ENCODE measurements around the gene P2RX2.

P2RX2 gene

DNA sequence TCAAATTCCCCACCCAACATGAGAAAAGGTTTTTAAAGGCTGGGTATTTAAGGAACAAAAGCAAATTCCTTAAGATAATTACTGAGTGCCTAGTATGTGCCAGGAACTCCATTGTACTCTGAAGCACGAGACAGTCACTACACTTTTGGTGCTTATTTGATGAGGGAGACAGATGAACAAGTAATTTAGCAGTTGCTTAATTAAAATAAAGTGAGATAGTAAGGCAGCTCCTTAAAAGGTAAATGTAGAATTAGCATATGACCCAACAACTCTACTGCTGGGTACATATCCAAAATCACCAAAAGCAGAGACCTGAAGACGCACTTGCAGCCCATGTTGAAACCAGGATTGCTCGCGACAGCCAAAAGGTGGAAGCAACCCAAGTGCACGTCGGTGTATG is 47.2 kb downstream of the P2RX2 start:
- DNase-seq: no peak

DNA sequence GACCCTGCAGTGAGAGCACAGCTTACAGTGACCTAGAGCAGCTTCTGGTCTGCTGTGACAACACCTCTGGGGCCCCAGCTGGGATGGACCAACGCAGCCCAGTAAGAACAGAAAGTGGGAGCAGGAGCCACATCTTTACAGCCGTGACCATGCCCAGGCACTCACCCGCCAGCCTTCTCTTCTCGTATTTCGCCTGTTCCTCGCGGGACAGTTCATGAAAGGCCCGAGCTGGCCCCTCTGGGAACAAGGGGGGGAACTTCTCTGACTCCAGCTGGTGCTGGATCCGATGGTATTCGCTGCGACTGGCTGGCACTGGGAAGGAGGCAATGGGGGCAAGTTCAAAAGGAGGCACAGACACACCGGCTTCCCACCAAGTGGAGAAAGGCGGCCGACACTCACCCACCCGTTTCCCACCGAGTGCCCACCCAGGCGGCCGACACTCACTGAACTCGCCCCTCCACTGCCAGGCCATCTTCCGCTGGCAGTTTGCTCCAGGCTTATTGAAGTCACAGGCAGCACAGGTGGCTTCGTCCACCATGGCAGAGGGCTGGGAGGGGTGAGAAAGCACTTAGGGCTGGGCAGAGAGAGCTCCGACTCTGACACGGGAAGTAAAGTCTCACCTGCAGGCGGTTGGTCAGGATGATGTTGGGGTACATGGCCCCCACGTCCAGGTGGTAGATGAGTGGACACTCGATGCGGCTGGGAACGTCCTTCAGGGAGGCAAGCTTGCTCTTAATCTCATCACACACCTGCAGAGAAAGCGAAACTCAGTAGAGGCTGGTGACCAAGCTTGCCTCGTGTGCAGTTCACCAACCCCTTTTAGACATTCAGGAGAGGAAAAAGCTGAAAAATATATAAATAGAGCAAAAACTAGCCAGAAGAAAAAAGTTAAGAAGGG is 49.9 kb downstream of the P2RX2 start:
- no peak for DNase-seq

- no peak for DNase-seq
Observed at GRCh38 chr12:132669166-132669879, 50.7 kb downstream of the P2RX2 start.
